GM19372 (cell line): ENCODE measurements around the gene NCOA3.

ENCODE experiments used
- ATAC-seq: cut with Tn5 transposase; IDR thresholded peaks from one replicate; pipeline ENCODE4 v1.9.1; 2021; ENCODE audit warnings: mild to moderate bottlenecking, low read depth, moderate library complexity; ENCODE audit not compliant: unreplicated experiment

Gene NCOA3

DNA sequence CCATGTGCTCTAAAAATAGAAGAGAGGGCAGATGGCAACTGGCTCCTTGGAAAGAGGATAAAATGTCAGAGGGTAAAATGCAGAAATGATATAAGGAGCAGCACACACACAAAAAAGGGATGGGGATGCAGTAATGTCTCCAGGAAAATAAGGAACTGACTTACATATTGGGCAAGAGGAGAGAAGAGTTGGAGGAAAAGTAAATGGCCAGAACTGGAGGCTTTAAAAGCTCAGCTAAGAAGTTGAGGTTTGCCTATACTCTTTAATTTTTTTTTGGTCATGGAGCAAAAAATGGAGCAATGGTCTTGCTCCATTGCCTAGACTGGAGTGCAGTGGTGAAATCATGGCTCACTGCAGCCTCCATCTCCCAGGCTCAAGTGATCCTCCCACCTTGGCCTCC lies 189.9 kb downstream of the NCOA3 start:
- ATAC-seq, result no peak

DNA sequence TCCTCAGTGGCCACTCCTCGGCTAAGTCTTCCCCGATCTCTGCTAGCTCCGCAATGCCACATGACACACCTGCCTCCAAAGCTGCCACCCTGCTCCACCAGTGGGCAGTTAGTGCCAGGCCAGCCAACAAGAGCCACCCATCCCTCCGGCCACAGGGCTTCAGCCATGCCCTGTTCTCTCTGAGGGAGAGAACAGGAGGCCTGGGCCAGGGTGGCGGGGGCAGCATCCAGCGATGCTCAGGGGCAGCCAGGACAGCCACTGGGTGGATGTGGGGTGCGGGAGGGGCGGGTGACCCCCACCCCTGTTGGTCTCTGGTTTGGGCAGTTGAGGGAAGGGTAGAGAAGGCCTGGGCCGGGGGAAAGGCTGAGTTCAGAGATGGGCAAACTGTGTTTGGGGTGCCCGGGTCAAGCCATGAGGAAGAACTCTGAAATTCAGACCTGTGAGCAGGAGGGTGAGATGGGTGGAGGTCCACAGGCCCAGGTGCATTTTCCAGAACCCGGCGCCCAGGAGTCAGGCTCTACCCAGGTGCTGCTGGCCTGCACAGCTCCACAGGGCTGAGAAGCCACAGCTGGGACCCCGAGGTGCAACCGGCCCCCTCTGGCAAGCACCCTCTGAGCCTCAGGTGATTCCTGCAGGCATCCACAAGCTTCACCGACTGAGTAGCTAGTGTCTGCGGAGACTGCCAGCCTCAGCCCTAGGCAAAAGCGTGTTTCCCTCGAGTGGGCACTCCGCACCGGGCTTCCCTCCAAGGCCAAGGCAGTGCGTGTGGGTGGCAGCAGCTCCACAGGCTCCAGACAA lies 192.5 kb downstream of the NCOA3 start:
- no peak for ATAC-seq

DNA sequence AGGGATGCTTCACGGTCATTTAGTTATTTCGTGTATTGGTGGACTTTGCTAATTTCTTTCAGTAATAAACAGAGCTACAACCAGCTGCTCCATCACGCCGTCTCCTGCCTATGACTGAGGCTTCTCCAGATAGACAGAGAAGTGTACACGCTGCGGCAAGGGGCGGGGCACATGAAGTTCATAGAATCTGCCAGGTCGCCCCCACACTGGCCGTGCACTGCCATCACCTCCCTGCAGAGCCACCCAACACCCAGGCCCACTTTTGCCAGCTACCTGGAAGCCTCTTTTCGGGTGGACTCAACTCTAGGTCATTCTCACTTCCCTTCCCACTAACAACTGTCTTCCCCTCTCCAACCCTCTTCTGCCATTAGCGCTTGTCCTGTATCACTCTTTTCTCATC lies 195.2 kb downstream of the NCOA3 start:
- ATAC-seq, result no peak

DNA sequence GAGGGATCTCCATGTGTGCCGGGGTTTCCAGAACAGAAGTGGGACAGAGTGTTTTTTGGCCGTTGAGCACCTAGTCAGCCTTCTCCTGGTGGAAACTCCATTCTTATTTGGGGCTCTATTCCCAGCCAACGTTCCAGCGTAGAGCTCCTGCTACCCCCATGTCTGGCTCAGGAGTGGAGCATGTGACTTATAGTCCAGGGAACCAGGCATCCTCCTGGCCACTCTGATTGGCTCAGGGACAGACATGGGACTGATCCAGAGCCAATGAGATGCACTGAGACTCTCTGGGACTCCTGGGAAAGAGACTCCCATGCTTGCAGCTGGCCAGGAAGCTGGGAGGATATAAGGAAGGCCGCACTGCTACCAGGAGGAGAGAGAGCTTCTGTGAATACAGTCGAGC lies 196.5 kb downstream of the NCOA3 start:
- ATAC-seq, result no peak

DNA sequence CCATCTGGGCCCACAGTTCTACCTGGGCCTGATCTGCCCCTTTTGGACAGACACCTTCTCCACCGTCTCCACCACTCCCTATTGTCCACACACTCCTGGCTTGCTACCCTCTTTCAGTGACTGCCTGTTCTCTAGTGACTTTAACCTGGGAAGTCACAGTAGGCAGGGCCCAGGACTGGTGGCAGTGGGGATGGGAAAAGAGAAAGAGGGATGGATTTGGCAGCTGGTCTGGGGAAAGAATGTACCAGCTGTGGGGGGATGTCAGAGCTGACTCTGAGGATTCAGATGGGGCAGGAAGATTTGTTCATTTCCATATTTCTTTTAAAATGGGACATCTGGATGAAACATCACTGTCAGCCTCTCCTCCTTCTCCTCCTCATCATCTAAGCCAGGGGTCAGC lies 198.1 kb downstream of the NCOA3 start:
- ATAC-seq, result no peak

DNA sequence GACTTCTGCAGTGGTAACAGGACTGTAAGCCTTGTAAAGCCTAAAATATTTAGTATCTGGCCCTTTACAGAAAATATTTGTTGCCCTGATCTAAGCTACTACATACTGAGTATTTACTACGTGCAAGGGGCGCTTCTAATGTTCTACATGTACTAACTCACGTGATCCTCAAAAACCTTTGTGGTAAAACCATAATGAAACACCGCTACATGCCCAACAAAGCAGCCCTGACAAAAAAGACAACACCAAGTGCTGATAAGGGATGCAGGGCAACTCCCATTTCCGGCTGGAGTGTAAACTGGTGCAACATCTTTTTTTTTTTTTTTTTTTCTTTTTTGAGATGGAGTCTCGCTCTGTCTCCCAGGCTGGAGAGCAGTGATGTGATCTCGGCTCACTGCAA lies 198.6 kb downstream of the NCOA3 start:
- no peak for ATAC-seq

DNA sequence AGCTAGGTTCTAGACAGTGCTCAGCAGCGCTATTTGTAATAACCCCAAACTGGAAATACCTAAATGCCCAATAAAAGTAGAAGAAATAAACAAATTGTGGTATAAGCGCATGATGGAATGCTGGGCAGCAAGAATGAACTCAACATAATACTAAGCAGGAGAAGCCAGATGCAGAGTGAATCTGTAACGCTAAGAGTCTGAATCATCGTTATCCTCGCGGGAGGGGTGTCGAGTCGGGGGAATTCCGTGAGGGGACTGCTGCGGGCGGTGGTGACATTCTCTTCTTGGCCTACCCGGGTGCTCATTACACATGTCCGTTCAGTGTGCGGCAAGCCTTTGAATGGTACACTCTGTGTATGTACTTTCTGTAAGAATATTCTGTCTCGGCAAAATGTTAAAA lies 199.9 kb downstream of the NCOA3 start:
- ATAC-seq, result no peak

DNA sequence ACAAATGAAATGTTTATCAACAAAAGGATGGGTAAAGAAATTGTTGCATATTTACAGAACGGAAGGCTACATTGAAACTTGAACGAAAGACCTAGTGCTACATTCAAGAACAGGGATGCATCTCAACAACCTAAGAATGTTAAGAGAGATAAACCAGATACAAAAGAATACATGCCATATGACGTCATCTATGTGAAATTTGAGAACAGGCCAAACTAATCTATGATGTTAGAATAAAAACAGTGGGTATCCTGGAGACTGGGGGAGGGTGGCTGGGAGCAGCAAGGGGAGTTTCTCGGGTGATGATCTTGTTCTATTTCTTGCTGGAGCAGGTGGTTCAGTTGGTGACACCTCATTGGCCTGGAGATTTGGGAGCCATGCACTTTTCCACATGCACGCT lies 202.1 kb downstream of the NCOA3 start:
- ATAC-seq, result no peak

DNA sequence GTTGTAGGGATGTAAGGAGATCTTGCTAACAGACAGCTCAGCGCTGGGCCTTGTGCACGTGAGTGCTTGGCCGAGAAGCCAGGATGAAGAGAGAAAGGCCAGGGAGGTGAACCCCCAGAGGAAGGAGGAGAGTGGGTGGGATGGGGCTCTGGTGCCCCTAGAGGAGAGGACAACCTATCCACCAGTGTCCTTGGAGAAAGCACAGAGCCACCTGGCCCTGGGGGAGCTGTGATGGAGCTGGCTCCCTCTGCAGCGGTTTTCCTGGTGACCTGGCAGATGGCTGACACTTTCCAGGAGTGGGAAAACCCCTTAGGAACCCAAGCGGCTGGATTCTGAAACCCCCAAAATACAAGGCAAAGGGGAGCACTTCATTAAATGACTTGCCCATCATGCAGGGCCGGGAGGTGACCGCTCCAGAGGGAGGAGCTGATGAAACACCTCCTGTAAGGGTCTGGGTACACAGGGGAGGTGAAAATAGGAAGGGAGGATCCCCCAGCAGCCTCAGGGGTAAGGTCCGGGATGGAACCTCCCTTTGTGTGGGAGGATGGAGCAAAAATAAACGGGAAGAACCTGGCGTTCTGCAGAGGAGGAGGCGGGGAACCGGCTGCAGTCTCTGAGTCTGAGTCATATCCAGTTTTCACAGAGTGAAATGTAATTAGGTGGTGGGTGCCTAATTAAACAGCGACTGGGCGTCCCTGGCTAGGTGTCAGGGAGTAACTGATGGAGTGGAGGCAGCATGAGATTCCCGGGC lies 203.2 kb downstream of the NCOA3 start:
- ATAC-seq, result no peak

DNA sequence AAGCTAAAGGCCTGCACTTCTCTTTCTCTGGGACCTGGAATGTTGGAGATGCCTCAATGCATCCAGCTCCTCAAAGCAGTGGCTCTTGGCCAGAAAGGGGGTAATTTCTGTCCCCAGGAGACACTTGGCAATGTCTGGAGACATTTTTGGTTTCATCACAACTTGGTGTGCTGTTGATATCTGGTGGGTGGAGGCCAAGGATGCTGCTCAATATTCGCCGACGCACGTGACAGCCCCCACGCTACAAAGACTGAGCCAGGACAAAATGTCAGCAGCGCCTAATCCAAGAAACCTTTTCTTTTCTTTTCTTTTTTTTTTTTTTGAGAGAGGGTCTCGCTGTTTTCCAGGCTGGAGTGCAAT lies 203.8 kb downstream of the NCOA3 start:
- ATAC-seq, result no peak

DNA sequence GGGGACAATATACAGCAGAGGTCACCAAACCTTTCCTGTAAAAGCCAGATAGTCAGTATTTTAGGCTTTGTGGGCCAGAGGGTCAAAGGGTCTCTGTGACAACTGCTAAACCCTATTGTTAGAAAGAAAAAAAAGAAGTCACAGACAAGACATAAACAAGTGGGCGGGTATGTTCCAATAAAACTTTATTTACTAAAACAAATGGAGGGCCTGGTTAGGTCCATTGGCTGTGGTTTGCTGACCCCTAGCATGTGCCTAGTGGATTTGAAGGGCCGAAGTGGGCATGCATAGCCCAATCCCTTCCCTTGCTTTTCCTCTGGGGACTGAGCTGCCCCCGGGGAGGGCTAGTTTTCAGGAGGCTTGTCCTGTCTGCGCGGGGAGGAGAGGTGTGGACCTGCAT lies 204.7 kb downstream of the NCOA3 start:
- ATAC-seq, result no peak
